ENCODE data around the gene PKP4. TPM values are rescaled to one million over a fixed set of nuclear protein-coding genes. Genes with fewer than 3 reads are reported as not detected.

PKP4 gene, protein sequence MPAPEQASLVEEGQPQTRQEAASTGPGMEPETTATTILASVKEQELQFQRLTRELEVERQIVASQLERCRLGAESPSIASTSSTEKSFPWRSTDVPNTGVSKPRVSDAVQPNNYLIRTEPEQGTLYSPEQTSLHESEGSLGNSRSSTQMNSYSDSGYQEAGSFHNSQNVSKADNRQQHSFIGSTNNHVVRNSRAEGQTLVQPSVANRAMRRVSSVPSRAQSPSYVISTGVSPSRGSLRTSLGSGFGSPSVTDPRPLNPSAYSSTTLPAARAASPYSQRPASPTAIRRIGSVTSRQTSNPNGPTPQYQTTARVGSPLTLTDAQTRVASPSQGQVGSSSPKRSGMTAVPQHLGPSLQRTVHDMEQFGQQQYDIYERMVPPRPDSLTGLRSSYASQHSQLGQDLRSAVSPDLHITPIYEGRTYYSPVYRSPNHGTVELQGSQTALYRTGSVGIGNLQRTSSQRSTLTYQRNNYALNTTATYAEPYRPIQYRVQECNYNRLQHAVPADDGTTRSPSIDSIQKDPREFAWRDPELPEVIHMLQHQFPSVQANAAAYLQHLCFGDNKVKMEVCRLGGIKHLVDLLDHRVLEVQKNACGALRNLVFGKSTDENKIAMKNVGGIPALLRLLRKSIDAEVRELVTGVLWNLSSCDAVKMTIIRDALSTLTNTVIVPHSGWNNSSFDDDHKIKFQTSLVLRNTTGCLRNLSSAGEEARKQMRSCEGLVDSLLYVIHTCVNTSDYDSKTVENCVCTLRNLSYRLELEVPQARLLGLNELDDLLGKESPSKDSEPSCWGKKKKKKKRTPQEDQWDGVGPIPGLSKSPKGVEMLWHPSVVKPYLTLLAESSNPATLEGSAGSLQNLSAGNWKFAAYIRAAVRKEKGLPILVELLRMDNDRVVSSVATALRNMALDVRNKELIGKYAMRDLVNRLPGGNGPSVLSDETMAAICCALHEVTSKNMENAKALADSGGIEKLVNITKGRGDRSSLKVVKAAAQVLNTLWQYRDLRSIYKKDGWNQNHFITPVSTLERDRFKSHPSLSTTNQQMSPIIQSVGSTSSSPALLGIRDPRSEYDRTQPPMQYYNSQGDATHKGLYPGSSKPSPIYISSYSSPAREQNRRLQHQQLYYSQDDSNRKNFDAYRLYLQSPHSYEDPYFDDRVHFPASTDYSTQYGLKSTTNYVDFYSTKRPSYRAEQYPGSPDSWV
- total RNA-seq, result 8.9 and 10.0 TPM in 2 replicates

DNA sequence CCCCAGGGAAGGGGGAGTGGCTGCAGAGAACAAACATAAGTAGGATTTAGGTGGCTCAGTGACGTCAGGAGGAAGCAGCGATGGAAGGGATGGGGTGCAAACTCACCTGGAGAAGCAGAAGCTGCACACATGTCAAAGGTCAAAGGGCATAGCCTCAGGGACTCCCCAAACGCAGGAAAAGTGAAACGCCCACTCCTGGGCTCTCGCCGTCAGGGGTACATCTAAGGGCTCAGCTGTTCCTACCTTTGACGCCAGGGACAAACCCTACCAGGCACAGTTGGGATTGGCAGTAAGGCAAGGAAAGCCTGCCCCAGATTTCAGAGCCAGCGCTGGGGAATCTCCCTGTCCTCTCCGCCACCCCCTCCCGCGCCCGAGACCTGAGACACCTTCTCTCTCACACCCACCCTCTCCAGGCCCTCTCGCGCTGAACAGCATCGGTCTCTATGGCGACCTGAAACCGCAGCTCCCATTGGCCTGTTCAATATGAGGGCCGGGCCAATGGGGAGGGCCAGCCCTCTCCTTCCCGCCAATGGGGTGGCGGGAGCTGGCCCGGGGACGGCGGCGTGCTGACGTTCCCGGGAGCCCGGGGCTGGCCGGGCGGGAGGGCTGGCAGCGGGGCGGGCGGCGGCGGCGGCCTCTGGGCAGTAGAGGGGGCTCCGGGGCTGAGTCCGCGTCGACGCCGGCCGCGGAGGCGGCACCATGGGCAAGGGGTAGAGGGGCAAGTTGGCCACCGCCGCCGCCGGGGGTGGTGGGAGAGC is at the start of gene PKP4, which contains the start of gene CCDC148:
PKP4 (plus strand) TSS at position 644 of the 758 bp plus-strand sequence. CDS start 76,233 bp downstream, outside the sequence.
CCDC148 (minus strand) TSS at position 445 of the 758 bp plus-strand sequence; CDS start at position 131, 314 bp downstream.

Other genes starting within 250 kb of the PKP4 start
- gene CCDC148, start 199 bp upstream of the PKP4 start, total RNA-seq, result not detected in 2 replicates